Fibroblast of lung (primary cell): ENCODE data around the gene SLC12A9. TPM values are rescaled to one million over a fixed set of nuclear protein-coding genes. Genes with fewer than 3 reads are reported as not detected.
"Not testable (repeated sequence)": the region's sequence is repeated elsewhere in the genome, so short reads cannot be mapped to it uniquely, and the experiment has no call there.

Source experiments
- DNase-seq, 2 donors: peaks; one replicate each; pipeline versions ENCODE4 v3.0.0 to v3.0.0-alpha.2; 2010; ENCODE audit warnings: low read depth in 2 of 2
- H2AFZ ChIP-seq: 2 replicates; pipeline ENCODE4 v1.5.1; 2012; ENCODE audit warnings: low read length, control low read depth, inconsistent platforms
- H3K27ac ChIP-seq: 2 replicates; pipeline ENCODE4 v1.5.1; 2011; ENCODE audit warnings: low read length, control low read depth; ENCODE audit not compliant: insufficient read depth
- H3K27me3 ChIP-seq: 2 replicates; pipeline ENCODE4 v1.5.1; 2011; ENCODE audit warnings: mild to moderate bottlenecking, low read length; ENCODE audit not compliant: control insufficient read depth, insufficient read depth
- H3K36me3 ChIP-seq: 2 replicates; pipeline ENCODE4 v1.5.1; 2011; ENCODE audit warnings: low read length; ENCODE audit not compliant: control insufficient read depth, insufficient read depth
- H3K4me1 ChIP-seq: 2 replicates; pipeline ENCODE4 v1.5.1; 2011; ENCODE audit warnings: low read length; ENCODE audit not compliant: control insufficient read depth, insufficient read depth; ENCODE audit errors: extremely low read depth
- H3K4me2 ChIP-seq: 2 replicates; pipeline ENCODE4 v1.5.1; 2011; ENCODE audit warnings: low read length, control low read depth; ENCODE audit not compliant: insufficient read depth; ENCODE audit errors: extremely low read depth
- H3K4me3 ChIP-seq, 4 experiments: fragments of 200-600 bp in 1 of 4; sonication (generic) in 1 of 4; replicated peaks in 1 of 4; 2 replicates each; pipeline ENCODE4 v1.5.1; 2011 to 2016; ENCODE audit warnings: low read length in 4 of 4, low read depth in 3 of 4, mild to moderate bottlenecking in 3 of 4, control low read depth in 2 of 4, inconsistent platforms in 1 of 4, mixed read lengths in 1 of 4; ENCODE audit not compliant: insufficient read depth in 1 of 4; ENCODE audit errors: control extremely low read depth in 1 of 4
- H3K79me2 ChIP-seq: 2 replicates; pipeline ENCODE4 v1.5.1; 2012; ENCODE audit warnings: mild to moderate bottlenecking, low read length, inconsistent platforms; ENCODE audit not compliant: control insufficient read depth, insufficient read depth
- H3K9ac ChIP-seq: 2 replicates; pipeline ENCODE4 v1.5.1; 2011; ENCODE audit warnings: mild to moderate bottlenecking, low read length, control low read depth; ENCODE audit not compliant: insufficient read depth
- H3K9me3 ChIP-seq: 2 replicates; pipeline ENCODE4 v1.5.1; 2012; ENCODE audit warnings: low read depth, low read length; ENCODE audit not compliant: control insufficient read depth, insufficient read depth
- H4K20me1 ChIP-seq: 2 replicates; pipeline ENCODE4 v1.5.1; 2011; ENCODE audit warnings: low read length; ENCODE audit not compliant: control insufficient read depth, insufficient read depth; ENCODE audit errors: extremely low read depth
- CTCF ChIP-seq, 2 donors: IDR thresholded peaks in 1 of 2; conservative IDR thresholded peaks in 1 of 2; 1 replicate in 1 of 2; 2 replicates in 1 of 2; pipeline ENCODE4 v1.5.1; 2011 to 2012; ENCODE audit warnings: low read length in 2 of 2, control low read depth in 1 of 2, inconsistent platforms in 1 of 2, low read depth in 1 of 2, mild to moderate bottlenecking in 1 of 2
- EZH2 ChIP-seq: IDR thresholded peaks from 2 replicates; pipeline ENCODE4 v1.5.1; 2012; ENCODE audit warnings: low read length, control low read depth, mild to moderate bottlenecking; ENCODE audit errors: missing control alignments
- polyA plus RNA-seq, 2 donors: library from polyadenylated mRNA; depleted of rRNA in 1 of 2; stranded (reverse) in 1 of 2; unstranded in 1 of 2; fragments of >200 nt; gene quantifications; 2 replicates each; pipeline ENCODE4 v1.2.1, GENCODE V29; 2011 to 2012; ENCODE audit warnings: missing spikeins in 1 of 2
- total RNA-seq: library from RNA; depleted of rRNA; stranded (reverse); fragments of >200 nt; gene quantifications from 2 replicates; pipeline ENCODE4 v1.2.1, GENCODE V29; 2014

SLC12A9 gene
- total and polyA plus RNA-seq, 2 donors (not counting 1 experiment from before 2014, with no cell fraction given), result 6.6 to 18.5 TPM

- Histone ChIP-seq H3K9me3 (no peaks in the 10 kb centered on the region), H2AFZ (no peak overlapping the region), H3K27me3 (no peaks in the 10 kb centered on the region), H3K27ac (no peak overlapping the region), H3K4me1 (peaks cover 20% of the 10 kb centered on the region), H4K20me1 (no peaks in the 10 kb centered on the region), H3K4me3 (no peak overlapping the region), H3K9ac (no peak overlapping the region), H3K36me3 (peaks cover 24% of the 10 kb centered on the region), H3K79me2 (no peaks in the 10 kb centered on the region), H3K4me2 (no peak overlapping the region)
- DNase-seq, result no peak
- TF ChIP-seq CTCF (conservative IDR thresholded peaks at IDR 0.05 in 1 of 2, IDR thresholded peaks at IDR 0.05 in 1 of 2; ENCODE audit: low read depth in 1 of 2, low read length in 2 of 2) (no peak), EZH2 (no peak)
These were observed 47.7 kb upstream of the SLC12A9 start for GRCh38 chr7:100804681-100805431.

- Histone ChIP-seq H3K9me3 (no peaks in the 10 kb centered on the region), H3K36me3 (peaks cover 24% of the 10 kb centered on the region), H3K4me3 (no peak overlapping the region), H3K9ac (no peak overlapping the region), H3K27ac (no peak overlapping the region), H2AFZ (no peak overlapping the region), H3K27me3 (no peaks in the 10 kb centered on the region), H3K4me2 (no peak overlapping the region), H4K20me1 (no peaks in the 10 kb centered on the region), H3K4me1 (peaks cover 20% of the 10 kb centered on the region), H3K79me2 (no peaks in the 10 kb centered on the region)
- TF ChIP-seq EZH2 (no peak), CTCF (conservative IDR thresholded peaks at IDR 0.05 in 1 of 2, IDR thresholded peaks at IDR 0.05 in 1 of 2; ENCODE audit: low read depth in 1 of 2, low read length in 2 of 2) (no peak)
- no peak for DNase-seq
These were observed 46.2 kb upstream of the SLC12A9 start for GRCh38 chr7:100806276-100806675.

DNA sequence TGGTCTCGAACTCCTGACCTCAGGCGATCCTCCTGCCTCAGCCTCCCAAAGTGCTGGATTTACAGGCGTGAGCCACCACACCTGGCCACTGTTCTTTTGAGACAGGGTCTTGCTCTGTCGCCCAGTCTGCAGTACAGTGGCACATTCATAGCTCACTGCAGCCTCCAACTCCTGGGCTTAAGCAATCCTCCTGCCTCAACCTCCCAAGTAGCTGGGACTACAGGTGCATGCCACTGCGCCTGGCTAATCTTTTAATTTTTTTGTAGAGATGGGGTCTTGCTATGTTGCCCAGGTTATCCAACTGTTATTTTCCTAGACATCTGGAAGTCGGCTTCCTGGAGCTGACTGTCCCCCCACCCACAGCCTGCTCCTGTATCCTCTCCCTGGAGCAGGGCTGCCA, 45.6 kb upstream of the SLC12A9 start:
- H3K79me2 ChIP-seq, DNase-seq, H3K4me3 ChIP-seq, H3K27ac ChIP-seq, H3K9ac ChIP-seq, H4K20me1 ChIP-seq, H3K9me3 ChIP-seq, H3K4me2 ChIP-seq, H2AFZ ChIP-seq, H3K27me3 ChIP-seq: not testable (repeated sequence)
- peaks cover 24% of the 10 kb centered on the region for H3K36me3 ChIP-seq
- H3K4me1 ChIP-seq, result peaks cover 17% of the 10 kb centered on the region
